GM21786 (cell line): ENCODE results near the gene CYP2S1.
"Not testable (repeated sequence)": the region's sequence is repeated elsewhere in the genome, so short reads cannot be mapped to it uniquely, and the experiment has no call there.

Experiments
- ATAC-seq: cut with Tn5 transposase; IDR thresholded peaks from one replicate; pipeline ENCODE4 v1.9.1; 2021; ENCODE audit not compliant: unreplicated experiment

CYP2S1 gene

GRCh38 chr19:41193430-41194156 is 574 bp downstream of the CYP2S1 start:
- no peak for ATAC-seq

GRCh38 chr19:41194157-41194552 is 1.1 kb downstream of the CYP2S1 start:
- ATAC-seq: no peak

GRCh38 chr19:41195675-41196497 is 2.9 kb downstream of the CYP2S1 start:
- no peak for ATAC-seq

GRCh38 chr19:41198559-41198958 is 5.5 kb downstream of the CYP2S1 start:
- no peak for ATAC-seq

DNA sequence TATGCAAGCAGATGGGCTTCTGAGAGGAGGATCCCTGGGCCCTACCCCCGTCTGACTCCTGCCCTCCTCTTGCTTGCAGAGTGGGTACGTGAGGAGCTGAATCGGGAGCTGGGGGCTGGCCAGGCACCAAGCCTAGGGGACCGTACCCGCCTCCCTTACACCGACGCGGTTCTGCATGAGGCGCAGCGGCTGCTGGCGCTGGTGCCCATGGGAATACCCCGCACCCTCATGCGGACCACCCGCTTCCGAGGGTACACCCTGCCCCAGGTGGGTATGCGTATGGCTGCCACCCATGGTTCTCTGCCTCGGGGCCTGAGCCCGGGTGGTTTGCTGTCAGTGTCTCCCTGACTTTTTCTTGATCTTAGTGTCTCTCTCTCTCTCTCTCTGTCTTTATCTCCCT is 10.4 kb downstream of the CYP2S1 start:
- no peak for ATAC-seq

- not testable (repeated sequence) for ATAC-seq
Observed at GRCh38 chr19:41204338-41204737, 11.3 kb downstream of the CYP2S1 start.

- no peak for ATAC-seq
Observed at GRCh38 chr19:41205995-41206394, 13.0 kb downstream of the CYP2S1 start.

GRCh38 chr19:41206456-41206855 is 13.4 kb downstream of the CYP2S1 start:
- ATAC-seq: no peak

DNA sequence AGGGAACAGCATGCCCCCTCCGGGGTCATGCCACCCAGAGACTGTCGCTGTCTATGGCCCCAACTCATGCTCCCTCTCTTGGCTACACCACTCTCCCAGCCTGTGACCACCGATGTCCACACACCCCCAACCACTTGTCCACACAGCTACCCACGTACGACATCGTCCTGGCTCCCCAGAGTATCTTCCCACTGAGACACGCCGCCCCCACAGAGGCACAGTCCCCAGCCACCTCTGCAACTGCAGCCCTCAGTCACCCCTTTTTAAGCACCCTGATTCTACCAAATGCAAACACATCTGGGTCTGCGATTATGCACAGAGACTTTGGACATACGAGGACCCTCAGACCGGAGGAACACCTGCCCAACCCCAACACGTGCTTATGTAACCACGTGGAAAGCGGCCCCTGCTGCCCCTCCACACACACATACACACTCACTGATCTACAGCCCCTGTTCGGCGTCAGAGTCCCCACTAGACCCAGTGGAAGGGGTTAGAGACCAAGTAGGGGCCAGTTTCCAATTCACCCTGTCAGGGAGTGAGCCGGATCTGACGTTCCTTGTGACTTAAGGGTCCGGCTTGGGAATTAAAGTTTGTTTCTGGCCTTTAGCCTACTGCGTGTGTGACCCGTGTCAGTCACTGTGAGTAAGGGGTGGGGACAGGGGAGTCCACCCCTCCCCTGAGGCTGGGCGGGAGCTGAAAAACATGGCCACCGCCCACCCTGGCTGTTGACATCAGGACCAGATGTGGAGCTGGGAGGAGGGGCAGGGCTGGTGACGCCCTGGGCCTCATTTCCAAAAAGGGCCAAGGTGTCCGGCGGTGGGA is 14.1 kb downstream of the CYP2S1 start:
- no peak for ATAC-seq

DNA sequence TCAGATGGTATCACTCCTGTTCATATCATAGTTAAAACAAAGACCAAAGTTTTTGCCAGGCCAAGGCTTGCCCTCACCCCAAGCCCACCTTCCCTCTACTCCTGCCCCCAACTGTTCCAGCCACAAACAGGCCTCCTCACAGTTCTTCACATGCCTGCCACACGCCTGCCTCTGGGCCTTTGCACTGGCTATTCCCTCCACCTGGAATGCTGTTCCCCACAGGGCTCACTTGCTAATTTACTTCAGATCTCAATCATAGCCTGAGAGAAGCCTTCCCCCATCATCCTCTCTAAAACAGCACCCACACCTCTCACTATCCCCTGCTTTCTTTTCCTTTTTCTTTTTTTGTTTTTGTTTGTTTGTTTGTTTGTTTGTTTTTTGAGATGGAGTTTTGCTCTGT is 21.1 kb downstream of the CYP2S1 start:
- ATAC-seq: no peak

DNA sequence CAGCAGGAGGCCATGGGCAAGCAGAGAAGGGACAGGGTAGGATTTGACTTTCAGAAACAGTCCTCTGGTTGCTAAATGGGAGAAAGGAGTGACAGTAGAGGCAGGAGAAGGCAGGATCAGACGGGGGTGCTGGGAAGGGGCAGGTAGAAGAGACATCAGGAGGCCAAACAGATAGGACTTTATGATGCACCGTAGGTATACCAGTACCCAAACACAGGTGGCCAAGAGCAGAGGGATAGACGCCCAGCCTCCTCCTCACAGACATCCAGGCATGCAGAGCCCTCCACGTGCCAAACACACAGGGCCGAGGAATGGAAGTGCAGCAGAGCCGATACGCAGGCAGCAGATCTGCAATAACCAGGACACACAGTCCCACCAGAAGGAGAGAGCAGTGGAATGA is 24.7 kb downstream of the CYP2S1 start:
- ATAC-seq: no peak

GRCh38 chr19:41218249-41218614 is 25.2 kb downstream of the CYP2S1 start:
- no peak for ATAC-seq

- ATAC-seq: no peak
Observed at GRCh38 chr19:41218615-41219507, 25.8 kb downstream of the CYP2S1 start, which contains the start of gene AXL. Gene AXL, plus strand, starts transcription at chr19:41219223. Its CDS starts 170 bp downstream, at chr19:41219393.

DNA sequence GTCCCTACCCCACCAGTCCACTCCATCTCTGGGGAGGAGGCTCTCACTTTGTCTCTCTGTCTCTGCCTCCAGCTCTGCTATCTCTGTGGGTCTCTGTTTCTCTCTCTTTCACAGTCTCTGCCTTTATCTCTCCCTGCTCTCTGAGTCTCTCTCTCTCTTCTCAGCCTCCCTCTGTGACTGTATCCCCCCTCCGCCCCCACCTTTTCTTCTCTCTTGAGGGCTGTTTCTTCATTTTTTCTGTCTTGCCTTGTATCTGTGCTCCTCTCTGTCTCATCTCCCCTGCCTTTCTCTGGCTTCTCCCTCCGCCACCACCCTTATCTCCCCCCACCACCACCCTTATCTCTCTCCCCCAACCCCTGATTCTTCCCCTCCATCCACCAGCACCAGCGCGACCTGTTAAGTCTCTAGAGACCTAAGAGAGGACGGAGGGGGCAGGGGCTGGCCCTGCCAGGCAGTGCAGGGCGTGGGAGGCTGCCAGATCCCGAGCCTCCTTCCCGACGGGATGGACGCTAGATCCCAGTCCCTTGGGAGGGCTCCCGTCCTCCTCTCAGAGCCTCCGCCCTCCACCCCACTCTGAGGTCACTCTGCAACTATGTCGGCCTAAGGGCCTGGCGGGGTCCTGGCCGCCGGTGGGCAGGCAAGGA is 27.0 kb downstream of the CYP2S1 start:
- no peak for ATAC-seq

DNA sequence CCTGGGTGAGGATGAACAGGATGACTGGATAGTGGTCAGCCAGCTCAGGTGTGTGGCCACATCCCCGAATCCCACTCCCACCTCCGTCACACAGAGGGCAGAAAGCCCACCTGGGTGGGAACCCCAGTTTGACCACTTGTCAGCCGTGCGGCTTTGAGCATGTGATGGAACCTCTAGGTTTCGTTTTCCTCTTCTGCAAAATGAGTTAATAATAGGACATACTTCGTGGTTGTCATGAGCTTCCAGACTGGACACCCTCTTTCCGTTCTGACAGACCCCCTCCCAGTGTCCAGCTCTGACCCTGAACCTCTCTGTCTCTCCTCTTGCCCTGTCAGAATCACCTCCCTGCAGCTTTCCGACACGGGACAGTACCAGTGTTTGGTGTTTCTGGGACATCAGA is 27.8 kb downstream of the CYP2S1 start:
- ATAC-seq: no peak

DNA sequence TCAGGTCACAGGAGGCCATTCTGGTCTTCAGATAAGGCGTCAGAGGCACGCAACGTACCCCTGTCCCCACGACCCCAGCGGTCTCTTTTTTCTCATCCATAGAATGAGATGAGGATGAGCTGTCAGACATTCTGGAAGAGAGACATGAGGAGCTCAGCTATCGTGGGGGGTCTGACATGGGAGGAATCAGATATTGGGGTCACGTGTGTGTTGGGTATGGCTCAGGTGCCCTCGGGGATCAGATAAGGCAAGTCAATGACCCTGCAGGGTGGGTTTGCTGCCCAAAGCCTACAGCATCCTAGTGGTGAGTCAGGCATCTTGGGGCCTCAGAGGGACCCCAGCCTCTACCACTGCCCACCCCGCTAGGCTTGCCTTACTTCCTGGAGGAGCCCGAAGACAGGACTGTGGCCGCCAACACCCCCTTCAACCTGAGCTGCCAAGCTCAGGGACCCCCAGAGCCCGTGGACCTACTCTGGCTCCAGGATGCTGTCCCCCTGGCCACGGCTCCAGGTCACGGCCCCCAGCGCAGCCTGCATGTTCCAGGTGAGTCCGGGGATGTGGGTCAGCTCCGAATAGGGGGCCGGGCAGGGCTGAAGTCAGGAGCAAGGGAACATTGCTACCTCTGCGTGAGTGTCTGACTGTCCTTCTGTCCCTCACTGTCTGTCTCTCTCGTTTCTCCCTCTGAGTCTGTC is 28.6 kb downstream of the CYP2S1 start:
- ATAC-seq: no peak

GRCh38 chr19:41222240-41222639 is 29.2 kb downstream of the CYP2S1 start:
- ATAC-seq: no peak

- no peak for ATAC-seq
Observed at GRCh38 chr19:41223431-41224234, 30.6 kb downstream of the CYP2S1 start.

- no peak for ATAC-seq
Observed at GRCh38 chr19:41224632-41225031, 31.6 kb downstream of the CYP2S1 start.
